ENCODE results near the gene PREPL.

PREPL gene

DNA sequence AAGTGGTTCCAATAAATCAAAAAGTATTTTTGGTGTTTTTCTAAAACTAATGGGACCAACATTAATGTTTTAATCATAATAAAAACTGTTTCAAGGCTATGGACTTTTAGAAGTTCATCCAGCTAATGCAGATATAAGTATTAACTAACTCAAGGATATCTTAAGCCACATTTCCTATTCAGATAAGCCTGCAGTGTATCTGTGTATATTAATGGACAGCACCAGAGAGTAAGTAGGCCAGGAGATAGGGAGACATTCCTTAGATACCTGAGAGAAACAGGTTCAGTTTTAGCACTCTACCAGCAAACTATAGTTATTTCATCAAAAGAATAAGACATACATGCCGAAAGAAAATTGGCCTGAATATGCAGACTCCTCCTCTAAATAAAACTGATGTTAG, 27.3 kb downstream of the PREPL start:
- H3K4me3 ChIP-seq (ENCODE audit: insufficient read depth, low read length, poor library complexity, severe bottlenecking) = no peak overlapping the region
- H3K4me2 ChIP-seq (ENCODE audit: low read depth, low read length, poor library complexity, severe bottlenecking) = no peak overlapping the region
- H3K27me3 ChIP-seq (ENCODE audit: low read length) = no peaks in the 10 kb centered on the region
- H3K27ac ChIP-seq (ENCODE audit: low read depth, low read length) = no peak overlapping the region
- TF ChIP-seq, protein P1, sequence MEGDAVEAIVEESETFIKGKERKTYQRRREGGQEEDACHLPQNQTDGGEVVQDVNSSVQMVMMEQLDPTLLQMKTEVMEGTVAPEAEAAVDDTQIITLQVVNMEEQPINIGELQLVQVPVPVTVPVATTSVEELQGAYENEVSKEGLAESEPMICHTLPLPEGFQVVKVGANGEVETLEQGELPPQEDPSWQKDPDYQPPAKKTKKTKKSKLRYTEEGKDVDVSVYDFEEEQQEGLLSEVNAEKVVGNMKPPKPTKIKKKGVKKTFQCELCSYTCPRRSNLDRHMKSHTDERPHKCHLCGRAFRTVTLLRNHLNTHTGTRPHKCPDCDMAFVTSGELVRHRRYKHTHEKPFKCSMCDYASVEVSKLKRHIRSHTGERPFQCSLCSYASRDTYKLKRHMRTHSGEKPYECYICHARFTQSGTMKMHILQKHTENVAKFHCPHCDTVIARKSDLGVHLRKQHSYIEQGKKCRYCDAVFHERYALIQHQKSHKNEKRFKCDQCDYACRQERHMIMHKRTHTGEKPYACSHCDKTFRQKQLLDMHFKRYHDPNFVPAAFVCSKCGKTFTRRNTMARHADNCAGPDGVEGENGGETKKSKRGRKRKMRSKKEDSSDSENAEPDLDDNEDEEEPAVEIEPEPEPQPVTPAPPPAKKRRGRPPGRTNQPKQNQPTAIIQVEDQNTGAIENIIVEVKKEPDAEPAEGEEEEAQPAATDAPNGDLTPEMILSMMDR (IDR thresholded peaks at IDR 0.05; ENCODE audit: insufficient read depth, low read length, poor library complexity, severe bottlenecking) = no peak
- TF ChIP-seq EZH2phosphoT487 (conservative IDR thresholded peaks at IDR 0.05; ENCODE audit: low read length) = no peak
- H3K36me3 ChIP-seq (ENCODE audit: low read length) = peaks cover 20% of the 10 kb centered on the region
- no peaks in the 10 kb centered on the region for H3K9me2 ChIP-seq (replicated peaks; ENCODE audit: insufficient read depth, low read length)
- no peaks in the 10 kb centered on the region for H3F3A ChIP-seq (ENCODE audit: insufficient read depth)
- H2AFZ ChIP-seq (ENCODE audit: low read depth, low read length, severe bottlenecking) = no peak overlapping the region
- H4K20me1 ChIP-seq (ENCODE audit: low read depth, low read length) = no peaks in the 10 kb centered on the region
- no peaks in the 10 kb centered on the region for H3K9me3 ChIP-seq (ENCODE audit: insufficient read depth, low read length)
- no peaks in the 10 kb centered on the region for H3K79me2 ChIP-seq (ENCODE audit: insufficient read depth, low read length)
- no peak overlapping the region for H3K9ac ChIP-seq (ENCODE audit: low read length)

DNA sequence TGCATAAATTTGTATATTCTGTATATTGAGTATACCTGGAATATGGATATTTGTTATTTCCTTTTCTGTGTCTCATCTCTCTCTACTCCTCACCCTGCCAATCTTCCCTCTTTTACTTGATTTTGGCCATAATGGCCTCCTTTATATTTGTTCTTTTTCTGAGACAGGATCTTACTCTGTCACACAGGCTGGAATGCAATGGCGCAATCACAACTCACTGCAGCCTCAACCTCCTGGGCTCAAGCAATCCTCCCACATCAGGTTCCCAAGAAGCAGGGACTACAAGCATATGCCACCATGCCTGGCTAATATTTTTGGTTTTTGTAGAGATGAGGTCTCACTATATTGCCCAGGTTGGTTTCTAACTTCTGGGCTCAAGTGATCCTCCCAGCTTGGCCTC, 30.5 kb downstream of the PREPL start:
- no peak overlapping the region for H2AFZ ChIP-seq (ENCODE audit: low read depth, low read length, severe bottlenecking)
- H3K9me3 ChIP-seq (ENCODE audit: insufficient read depth, low read length) = no peaks in the 10 kb centered on the region
- no peaks in the 10 kb centered on the region for H3K79me2 ChIP-seq (ENCODE audit: insufficient read depth, low read length)
- peaks cover 8% of the 10 kb centered on the region; the same call in 1 of the 2 replicates for H3K36me3 ChIP-seq (ENCODE audit: low read length)
- H3K27me3 ChIP-seq (ENCODE audit: low read length) = no peaks in the 10 kb centered on the region
- no peak overlapping the region for H3K27ac ChIP-seq (ENCODE audit: low read depth, low read length)
- TF ChIP-seq, protein P1 (IDR thresholded peaks at IDR 0.05; ENCODE audit: insufficient read depth, low read length, poor library complexity, severe bottlenecking) = no peak
- no peak for TF ChIP-seq EZH2phosphoT487 (conservative IDR thresholded peaks at IDR 0.05; ENCODE audit: low read length)
- no peak overlapping the region for H3K4me3 ChIP-seq (ENCODE audit: insufficient read depth, low read length, poor library complexity, severe bottlenecking)
- H4K20me1 ChIP-seq (ENCODE audit: low read depth, low read length) = no peaks in the 10 kb centered on the region
- no peak overlapping the region for H3K9ac ChIP-seq (ENCODE audit: low read length)
- H3F3A ChIP-seq (ENCODE audit: insufficient read depth) = no peaks in the 10 kb centered on the region
- no peak overlapping the region for H3K4me2 ChIP-seq (ENCODE audit: low read depth, low read length, poor library complexity, severe bottlenecking)
- no peaks in the 10 kb centered on the region for H3K9me2 ChIP-seq (replicated peaks; ENCODE audit: insufficient read depth, low read length)

DNA sequence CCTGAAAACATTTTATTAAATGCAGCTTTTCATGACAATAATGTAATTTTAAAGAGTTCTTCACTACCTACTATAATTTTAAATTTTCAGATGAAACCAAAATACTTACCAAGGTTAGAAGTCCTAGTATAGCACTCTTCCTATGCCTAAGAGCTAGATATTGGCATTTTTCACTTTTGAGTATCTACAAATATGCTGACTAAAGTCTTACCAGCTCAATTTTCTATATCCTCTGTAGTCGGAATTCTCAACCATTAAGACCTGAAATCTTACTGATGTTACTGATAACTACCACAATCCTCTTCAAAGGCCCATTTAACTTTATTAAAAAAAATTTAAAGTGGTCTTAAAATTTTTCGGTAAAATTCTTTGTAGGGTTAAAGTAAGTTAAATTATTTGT, 32.0 kb downstream of the PREPL start:
- Histone ChIP-seq H3K27me3 (ENCODE audit: low read length) (no peaks in the 10 kb centered on the region), H3F3A (ENCODE audit: insufficient read depth) (no peaks in the 10 kb centered on the region), H4K20me1 (ENCODE audit: low read depth, low read length) (no peaks in the 10 kb centered on the region), H3K9me3 (ENCODE audit: insufficient read depth, low read length) (no peaks in the 10 kb centered on the region), H2AFZ (ENCODE audit: low read depth, low read length, severe bottlenecking) (no peak overlapping the region), H3K4me3 (ENCODE audit: insufficient read depth, low read length, poor library complexity, severe bottlenecking) (no peak overlapping the region), H3K36me3 (ENCODE audit: low read length) (peaks cover 2% of the 10 kb centered on the region; the same call in 1 of the 2 replicates), H3K4me2 (ENCODE audit: low read depth, low read length, poor library complexity, severe bottlenecking) (no peak overlapping the region), H3K9me2 (replicated peaks; ENCODE audit: insufficient read depth, low read length) (no peaks in the 10 kb centered on the region), H3K79me2 (ENCODE audit: insufficient read depth, low read length) (no peaks in the 10 kb centered on the region), H3K9ac (ENCODE audit: low read length) (no peak overlapping the region), H3K27ac (ENCODE audit: low read depth, low read length) (no peak overlapping the region)
- TF ChIP-seq, protein P1 (IDR thresholded peaks at IDR 0.05; ENCODE audit: insufficient read depth, low read length, poor library complexity, severe bottlenecking) = no peak
- TF ChIP-seq EZH2phosphoT487 (conservative IDR thresholded peaks at IDR 0.05; ENCODE audit: low read length) = no peak

Data from SU-DHL-6 (cell line).